ENCODE measurements around the gene MGAT3.

- no peak for TF ChIP-seq POLR2A (IDR thresholded peaks at IDR 0.05; ENCODE audit: low read depth)
- TF ChIP-seq POLR2AphosphoS5 (IDR thresholded peaks at IDR 0.05) = no peak
- TF ChIP-seq CTCF (IDR thresholded peaks at IDR 0.05) = no peak
Measured at GRCh38 chr22:39510529-39511149, 53.8 kb downstream of the MGAT3 start.
